GM21786 (cell line): ENCODE results near the gene PPP1R10.

Source experiments
- ATAC-seq: cut with Tn5 transposase; IDR thresholded peaks from one replicate; pipeline ENCODE4 v1.9.1; 2021; ENCODE audit not compliant: unreplicated experiment

The PPP1R10 gene

DNA sequence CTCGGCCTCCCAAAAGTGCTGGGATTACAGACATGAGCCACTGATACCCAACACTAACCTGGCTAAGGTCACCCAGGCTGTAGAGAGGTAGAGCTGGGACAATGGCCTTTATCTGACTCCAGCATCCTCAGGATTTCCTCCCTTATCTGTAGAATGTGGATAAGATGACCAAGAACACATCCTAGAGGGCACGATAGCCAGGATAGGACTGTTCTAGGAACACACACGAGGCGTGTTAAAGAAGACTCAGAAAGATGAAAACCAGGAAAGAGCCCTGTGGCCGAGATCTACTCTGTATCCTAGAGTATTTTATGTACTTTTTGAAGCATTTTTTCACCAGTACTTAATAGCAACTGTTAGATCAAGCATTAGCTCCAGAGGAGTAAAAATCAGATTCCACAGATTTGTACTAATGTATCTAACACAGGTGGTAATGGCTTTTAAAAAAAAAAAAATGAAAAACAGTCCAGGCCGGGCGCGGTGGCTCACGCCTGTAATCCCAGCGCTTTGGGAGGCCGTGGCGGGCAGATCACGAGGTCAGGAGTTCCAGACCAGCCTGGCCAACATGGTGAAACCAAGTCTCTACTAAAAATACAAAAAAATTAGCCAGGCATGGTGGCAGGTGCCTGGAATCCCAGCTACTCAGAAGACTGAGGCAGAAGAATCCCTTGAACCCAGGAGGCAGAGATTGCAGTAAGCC, 17.3 kb downstream of the PPP1R10 start:
- no peak for ATAC-seq

DNA sequence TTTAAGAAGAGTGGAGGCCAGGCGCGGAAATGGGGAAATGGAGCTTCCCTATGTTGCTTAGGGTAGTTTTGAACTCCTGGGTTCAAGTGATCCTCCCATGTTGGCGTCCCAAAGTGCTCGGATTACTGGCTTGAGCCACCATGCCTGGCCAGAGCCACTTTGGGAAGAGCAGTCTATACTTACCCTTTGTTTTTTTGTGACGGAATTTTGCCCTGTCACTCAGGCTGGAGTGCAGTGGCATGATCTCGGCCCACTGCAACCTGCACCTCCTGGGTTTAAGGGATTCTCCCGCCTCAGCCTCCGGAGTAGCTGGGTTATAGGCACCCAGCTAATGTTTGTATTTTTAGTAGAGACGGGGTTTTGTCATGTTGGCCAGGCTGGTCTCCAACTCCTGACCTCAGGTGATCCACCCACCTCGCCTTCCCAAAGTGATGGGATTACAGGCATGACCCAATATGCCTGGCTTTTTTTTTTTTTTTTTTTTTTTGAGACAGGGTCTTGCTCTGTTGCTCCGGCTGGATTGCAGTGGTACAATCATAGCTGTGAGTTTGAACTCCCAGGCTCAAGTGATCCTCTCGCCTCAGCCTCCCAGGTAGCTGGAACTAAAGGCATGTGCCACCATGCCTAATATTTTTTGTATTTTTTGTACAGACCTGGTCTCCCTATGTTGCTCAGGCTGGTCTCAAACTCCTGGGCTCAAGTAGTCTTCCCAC, 18.0 kb downstream of the PPP1R10 start:
- no peak for ATAC-seq

DNA sequence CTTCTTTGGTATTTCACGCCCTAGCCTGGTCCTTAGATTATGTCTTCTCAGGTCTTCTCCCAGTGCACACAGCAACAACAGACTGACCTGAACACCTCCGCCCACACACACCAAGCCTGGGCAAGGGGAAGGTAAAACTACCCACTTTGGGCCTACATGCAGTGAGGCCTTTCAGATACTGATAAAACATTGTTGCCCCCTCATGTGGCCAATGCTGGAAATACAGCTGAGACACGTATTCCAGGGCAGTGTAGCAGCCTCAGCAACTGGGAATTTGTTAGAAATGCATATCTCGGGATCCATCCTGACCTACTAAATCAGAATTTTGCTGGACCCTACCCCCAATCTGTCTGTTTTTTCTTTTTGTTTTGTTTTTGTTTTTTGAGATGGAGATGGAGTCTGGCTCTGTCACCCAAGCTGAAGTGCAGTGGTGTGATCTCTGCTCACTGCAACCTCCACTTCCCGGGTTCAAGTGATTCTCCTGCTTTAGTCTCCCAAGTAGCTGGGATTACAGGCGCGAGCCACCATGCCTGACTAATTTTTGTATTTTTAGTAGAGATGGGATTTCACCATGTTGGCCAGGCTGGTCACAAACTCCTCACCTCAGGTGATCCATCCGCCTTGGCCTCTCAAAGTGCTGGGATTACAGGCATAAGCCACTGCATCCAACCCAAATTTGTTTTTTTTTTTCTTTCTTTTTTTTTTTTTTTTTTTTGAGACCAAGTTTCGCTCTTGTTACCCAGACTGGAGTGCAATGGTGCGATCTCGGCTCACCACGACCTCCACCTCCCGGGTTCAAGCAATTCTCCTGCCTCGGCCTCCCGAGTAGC, 19.5 kb downstream of the PPP1R10 start:
- ATAC-seq: peak; percentile 81

DNA sequence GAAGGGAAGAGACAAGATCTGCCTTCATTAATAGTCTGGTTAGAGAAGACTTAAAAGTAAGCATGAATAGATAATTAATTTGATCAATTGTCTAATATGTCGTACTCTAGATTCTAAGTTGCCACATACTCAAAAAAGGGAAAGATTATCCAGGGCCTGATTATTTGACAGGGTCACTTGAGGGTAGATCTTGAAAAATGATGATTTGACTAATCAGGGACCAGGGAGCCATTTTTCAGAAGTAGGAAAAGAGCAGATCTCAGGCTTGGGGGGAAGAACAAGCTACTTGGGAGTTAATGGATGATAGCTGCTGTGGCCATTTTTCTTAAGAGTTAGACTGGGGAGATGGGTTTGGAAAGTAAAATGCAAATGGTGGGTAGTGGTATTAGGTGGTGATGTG, 24.8 kb downstream of the PPP1R10 start:
- no peak for ATAC-seq

DNA sequence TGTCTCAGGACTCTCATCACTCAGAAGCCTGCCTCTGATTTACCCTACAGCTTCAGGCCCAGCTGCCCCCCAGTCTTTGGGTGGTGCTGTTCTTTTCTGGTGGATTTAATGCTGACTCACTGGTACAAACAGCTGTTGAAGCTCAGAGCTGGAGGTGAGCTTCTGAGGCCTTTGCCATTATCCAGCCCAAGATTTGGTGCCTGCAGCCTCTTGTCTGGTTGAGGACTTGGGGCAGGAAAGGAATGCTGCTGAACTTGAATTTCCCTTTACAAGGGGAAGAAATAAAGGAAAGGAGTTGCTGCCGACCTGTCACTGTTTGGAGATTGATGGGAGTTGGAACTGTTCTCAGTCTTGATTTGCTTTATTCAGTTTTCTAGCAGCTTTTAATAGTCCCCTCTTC, 26.0 kb downstream of the PPP1R10 start:
- ATAC-seq: no peak

GRCh38 chr6:30590509-30590908, 26.5 kb downstream of the PPP1R10 start:
- ATAC-seq: no peak

DNA sequence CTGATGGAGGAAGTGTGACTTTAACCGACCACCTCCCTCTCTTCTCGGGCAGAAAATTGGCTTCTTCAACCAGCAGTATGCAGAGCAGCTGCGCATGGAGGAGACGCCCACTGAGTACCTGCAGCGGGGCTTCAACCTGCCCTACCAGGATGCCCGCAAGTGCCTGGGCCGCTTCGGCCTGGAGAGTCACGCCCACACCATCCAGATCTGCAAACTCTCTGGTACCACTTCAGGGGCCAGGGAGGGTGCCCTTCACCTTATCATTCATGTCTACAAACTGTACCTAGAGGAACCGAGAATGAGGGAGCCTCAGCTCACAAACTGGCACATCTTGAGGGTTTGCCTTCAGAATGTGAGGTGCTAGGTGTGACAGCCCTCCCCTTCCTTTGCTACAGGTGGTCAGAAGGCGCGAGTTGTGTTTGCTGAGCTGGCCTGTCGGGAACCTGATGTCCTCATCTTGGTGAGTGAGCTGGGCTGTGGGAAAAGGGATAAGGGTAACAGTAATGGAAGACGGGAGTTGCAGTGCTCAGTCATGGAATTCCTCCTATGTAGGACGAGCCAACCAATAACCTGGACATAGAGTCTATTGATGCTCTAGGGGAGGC, 27.2 kb downstream of the PPP1R10 start:
- no peak for ATAC-seq

DNA sequence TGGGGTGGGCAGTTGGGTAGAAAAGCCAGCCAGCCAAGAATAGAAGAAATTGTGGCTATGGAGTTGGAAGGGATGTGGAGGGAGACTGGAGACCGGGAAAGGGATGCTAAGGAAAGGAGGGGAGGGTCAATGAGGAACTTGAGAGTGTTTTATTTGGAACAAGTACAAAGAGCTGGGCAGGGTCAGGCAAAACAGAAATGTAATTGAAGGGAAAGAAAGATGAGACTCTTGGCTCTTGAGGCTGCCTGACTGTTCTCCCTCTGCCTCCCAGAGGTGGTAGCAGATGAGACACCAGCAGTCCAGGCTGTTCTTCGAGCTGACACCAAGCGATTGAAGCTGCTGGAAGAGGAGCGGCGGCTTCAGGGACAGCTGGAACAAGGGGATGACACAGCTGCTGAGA, 33.1 kb downstream of the PPP1R10 start:
- ATAC-seq: no peak

- ATAC-seq: no peak
These were observed 39.0 kb downstream of the PPP1R10 start for GRCh38 chr6:30578051-30578450.

- ATAC-seq: no peak
These were observed 43.9 kb downstream of the PPP1R10 start for GRCh38 chr6:30573113-30573512.

DNA sequence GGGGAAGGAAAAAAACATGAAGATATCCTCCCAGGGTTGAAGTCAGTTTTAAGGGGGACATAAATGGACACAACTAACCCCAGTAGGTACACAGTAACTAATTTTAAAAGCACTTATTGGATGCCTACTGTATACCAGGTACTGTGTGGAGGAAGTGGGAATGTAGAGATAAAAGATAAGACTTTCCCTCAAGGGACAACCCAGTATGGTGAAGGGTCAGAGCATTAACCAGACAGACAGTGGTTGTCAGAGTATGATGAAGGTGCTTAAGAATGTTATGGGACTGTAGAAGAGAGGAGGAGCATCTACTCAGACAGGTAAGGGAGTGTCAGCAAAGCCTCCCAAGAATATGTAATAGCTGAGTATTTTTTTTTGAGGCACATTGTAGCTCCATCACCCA, 44.9 kb downstream of the PPP1R10 start:
- no peak for ATAC-seq

GRCh38 chr6:30571762-30572082, 45.3 kb downstream of the PPP1R10 start:
- ATAC-seq: no peak

- ATAC-seq: peak; percentile 89
These were observed 45.8 kb downstream of the PPP1R10 start, which contains the start of gene ABCF1 for GRCh38 chr6:30571075-30571761. ABCF1 (plus strand) TSS chr6:30571442; CDS start chr6:30571488, 46 bp downstream.

GRCh38 chr6:30570740-30571074, 46.3 kb downstream of the PPP1R10 start:
- no peak for ATAC-seq

DNA sequence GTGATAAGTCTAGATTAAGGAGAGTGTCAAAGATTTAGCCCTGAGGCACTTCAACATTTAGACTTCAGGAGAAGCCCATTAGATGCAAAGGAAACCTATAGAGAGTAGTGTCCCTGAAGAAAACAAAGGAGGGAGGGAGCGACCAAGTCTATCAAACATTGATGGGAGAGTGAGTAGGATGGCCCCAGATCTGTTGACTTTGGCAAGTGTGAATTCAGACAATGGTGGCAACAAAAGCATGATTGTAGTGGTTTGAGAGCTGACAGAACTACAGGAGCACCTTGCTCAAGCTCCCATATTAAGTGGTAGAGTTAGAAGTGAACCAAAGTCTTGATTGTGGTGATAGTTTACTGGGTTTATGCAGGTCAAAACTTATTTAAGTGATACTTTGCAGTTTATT, 46.8 kb downstream of the PPP1R10 start:
- ATAC-seq: no peak

GRCh38 chr6:30568245-30568644, 48.8 kb downstream of the PPP1R10 start:
- no peak for ATAC-seq

DNA sequence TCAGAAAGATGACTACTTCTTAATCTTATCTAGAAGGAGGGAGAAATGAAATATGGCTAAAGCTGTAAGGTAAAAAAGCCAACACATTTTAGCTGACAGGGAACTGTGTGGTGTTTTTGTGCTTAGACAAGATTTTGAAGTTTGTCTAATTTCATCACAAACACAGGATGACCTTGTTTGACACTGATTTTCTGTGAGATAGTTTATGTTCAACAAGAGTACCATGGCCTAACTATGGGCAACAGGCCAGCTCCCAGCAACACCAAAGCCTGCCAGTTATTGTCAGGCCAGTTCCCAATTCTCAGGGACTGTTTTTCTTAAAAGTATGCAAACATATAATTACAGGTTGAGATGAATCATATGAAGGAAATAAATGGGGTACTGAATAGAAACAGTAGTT, 51.3 kb downstream of the PPP1R10 start:
- no peak for ATAC-seq

GRCh38 chr6:30564114-30564513, 52.9 kb downstream of the PPP1R10 start:
- ATAC-seq: no peak

- ATAC-seq: no peak
These were observed 54.3 kb downstream of the PPP1R10 start for GRCh38 chr6:30562470-30563425.

DNA sequence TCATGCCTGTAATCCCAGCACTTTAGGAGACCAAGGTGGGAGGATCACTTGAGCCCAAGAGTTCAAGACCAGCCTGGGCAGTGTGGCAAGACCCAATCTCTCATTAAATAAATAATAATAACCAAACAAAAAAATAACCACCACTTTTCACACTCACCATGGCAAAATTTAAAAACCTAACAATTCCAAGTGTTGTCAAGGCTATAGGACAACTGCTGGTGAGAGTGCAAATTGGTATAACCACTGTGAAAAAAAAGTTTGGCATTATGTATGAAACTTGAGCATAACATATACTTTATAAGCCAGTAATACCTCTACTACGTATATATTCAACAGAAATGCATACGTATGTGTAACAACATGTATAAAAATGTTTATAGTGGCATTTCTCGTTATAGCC, 56.1 kb downstream of the PPP1R10 start:
- ATAC-seq: no peak
